GM18502 (cell line): ENCODE measurements around the gene CAMK2A.
A peak's percentile ranks its signal among the peaks of the same experiment; 100 is the strongest.

Source experiments
- ATAC-seq: cut with Tn5 transposase; IDR thresholded peaks from one replicate; pipeline ENCODE4 v1.9.1; 2021; ENCODE audit warnings: mild to moderate bottlenecking; ENCODE audit not compliant: unreplicated experiment, poor library complexity

Gene CAMK2A

DNA sequence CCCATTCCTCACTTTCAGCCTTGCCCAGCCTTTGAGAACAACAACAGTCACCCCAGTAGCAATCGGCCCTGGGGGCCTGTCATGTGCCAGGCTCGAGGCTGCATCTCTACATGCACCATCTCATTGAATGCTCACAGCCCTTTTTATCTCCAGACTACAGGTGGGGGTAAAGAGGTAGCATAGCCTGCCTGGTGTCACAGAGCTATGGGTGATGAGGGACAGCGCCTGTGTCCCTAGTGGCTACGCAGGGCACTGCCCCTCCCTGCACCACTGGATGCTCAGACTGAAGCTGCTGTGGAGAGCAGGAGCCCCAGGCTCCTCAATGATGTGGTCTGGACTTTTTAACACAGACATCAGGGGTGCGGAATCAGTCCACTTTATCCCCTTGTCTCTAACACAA lies 2.8 kb downstream of the CAMK2A start:
- ATAC-seq, result peak; percentile 44

DNA sequence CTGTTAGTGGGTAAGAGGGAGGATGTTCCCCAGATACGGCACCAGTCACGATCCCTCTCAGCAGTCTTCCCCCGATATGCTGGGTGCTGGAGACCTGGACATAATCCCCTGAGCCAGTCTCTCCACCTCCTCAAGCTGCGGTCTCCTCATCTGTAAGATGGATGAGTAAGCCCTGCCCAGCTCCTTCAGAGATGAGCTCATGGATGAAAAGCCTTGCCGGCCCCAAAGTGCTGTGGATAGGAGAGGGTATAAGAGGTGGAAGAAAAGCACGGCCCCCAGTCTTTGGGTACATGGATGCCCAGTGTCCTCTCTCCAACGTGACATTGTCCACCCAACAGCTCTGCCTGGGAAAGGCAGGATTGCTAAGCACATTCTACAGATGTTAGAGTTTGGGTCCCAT lies 4.5 kb downstream of the CAMK2A start:
- no peak for ATAC-seq

DNA sequence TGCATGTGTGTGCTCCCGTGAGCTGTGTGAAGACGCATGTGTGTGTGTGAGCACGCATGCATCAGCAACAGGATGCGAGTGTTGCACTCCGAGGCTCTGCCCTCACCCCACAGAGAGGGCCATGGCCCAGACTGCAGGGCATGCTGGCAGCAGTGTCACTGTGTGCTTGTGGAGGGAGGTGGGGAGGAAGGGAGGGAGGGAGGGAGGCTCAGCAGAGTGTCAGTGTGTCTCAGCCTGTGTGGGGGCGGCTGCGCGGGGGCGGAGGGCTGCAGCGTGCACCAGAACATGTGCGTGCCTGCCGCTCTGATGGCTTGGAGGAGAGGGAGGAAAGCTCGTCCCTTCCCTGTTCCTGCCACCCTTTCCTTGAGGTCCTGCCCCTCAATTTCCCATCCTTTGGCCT lies 5.3 kb downstream of the CAMK2A start:
- no peak for ATAC-seq

DNA sequence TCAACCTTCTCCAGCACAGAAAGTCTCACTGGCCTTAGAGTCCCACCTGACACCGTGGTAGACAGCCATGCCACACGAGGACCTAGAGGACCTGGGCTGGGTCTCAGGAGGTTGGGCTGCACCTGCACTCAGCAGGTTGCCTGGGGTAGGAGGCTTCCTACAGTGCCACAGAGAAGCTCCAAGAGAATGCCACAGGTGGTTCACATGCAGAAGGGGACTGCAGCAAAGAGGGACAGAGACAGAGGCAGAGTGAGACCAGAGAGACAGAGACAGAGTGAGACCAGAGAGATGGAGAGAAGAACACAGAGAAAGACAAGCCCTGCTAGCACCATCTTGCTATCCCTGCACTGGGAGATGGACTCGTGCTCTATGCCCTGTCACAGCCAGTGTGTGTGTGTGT lies 5.7 kb downstream of the CAMK2A start:
- no peak for ATAC-seq

DNA sequence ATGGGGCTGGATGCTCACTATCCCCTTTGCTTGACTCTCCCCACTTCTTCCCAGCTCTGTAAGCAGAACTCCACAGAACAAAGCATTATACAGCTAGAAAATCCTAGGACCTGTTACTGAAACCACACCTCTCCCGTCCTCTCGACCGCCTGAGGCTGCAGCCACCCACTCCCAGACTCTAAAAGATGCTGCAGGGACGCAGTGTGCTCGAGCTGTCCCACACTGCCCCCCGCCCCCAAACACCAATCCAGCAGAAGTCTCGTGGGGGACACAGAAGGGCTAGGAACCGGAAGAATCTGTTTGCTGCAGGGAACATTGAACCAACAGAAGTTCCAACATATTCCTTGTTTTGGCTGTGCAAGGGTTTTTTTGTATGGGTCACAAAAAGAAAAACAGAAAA lies 7.6 kb downstream of the CAMK2A start:
- ATAC-seq, result no peak

DNA sequence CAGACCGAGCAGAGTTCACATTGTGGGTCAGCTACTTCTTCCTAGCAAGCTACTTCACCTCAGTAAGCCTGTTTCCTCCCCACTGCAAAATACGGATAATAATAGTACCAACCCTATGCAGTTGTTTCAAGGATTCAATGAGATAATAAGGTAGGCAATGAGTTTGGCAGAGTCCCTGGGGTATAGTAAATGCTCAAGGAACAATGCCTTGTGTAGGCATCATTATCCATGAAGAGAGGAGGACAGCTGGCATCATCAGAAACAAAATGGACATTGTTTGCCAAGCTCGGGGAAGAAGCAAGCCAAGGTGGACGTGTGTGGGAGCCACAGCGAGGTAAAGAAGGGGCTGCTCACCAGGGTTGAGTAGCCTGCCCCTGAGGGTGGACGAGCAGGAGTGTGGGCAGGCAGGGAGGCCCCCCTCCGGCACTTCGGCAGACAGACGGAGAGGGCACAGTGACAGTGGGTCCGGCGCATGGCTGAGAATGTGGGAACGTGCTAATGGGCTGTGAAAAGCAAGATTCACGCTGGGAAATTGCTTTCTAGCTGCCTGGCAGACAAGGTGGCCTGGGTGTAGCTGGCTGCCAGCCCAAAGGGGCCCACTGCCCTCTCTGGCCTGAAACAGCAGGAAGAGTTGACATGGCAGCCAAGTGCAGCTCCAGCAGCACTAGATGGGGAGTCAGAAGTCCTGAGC lies 10.1 kb downstream of the CAMK2A start:
- ATAC-seq, result no peak

DNA sequence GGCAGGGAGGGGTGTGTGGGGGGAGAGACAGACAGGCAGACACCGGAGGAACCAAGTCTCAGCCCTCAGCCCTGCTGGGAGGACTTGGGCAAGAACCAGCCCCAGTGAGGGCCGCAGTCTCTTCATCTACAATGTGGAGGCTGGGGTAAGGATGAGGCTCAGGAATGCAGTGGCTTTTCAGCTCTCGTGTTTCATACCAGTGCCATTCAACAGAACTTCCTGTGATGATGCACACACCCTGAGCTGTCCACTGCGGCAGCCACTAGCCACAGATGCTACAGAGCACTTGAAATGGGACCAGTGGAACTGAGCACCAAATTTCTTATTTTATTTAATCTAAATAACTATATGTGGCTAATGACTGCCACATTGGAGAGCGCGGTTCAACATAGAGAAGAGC lies 10.7 kb downstream of the CAMK2A start:
- no peak for ATAC-seq

DNA sequence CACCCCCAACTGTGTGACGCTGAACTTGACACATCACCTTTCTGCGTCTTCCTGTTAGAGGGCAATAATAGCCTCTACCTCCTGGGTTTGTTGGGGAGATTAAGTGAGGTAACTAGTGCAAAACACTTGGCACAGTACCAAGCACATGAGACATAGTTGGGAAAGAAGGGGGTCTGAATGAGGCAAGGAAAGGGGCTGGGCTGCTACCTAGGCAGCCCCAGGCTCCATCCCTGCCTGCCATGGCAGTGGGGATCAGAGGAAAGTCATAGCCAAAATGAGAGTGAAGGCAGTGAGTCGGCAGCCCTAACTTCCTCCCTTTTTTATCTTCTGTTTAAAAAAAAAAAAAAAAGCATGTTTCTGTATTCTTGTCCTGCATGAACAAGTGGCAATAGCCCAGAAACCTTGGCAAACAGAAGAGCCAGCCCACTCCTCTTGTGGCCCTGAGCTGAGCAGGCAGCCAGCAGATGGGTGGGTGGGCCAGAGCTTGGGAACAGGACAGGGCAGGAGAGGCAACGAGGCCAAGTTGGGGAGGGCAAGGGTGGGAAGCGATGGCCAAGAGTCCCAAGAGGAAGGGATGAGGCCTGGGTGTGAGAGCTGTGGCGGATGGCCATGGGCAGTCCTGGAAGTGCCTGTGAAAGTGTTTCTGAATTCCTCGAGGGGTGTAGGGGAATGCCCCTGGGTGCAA lies 11.4 kb downstream of the CAMK2A start:
- no peak for ATAC-seq

DNA sequence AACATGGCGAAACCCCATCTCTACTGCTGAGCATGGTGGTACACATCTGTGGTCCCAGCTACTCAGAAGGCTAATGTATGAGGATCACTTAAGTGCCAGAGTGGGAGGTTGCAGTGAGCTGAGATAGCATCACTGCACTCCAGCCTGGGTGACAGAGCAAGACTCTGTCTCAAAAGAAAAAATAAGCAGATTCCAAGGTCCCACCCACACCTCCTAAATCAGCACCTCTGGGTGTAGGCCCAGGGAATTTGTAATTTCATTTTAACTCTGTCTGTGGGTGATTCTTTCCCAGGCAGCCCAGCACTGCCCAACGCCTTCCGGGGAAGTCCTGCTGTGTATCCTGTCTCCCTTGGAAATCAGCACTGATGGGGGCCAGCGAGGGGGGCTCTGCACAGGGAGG lies 12.5 kb downstream of the CAMK2A start:
- ATAC-seq, result no peak

DNA sequence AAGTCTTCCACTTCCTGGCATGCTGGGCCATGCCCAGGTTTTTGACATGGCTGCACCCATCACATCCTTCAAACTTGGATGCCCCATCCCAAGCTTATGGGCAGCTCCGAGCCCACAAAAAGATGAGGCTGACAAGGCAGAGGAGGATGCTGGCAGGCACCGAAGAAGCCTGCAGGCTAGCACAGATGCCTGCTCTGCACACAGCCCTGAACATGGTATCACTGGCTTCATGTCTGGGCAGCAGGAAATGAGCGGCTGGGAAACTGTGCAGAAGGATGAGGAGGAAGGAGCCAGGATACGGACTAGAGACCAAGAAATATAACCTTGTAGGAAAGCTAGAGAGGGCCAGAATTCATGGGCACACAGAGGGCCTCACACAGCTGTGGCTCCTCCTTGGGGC lies 14.8 kb downstream of the CAMK2A start:
- ATAC-seq, result no peak

DNA sequence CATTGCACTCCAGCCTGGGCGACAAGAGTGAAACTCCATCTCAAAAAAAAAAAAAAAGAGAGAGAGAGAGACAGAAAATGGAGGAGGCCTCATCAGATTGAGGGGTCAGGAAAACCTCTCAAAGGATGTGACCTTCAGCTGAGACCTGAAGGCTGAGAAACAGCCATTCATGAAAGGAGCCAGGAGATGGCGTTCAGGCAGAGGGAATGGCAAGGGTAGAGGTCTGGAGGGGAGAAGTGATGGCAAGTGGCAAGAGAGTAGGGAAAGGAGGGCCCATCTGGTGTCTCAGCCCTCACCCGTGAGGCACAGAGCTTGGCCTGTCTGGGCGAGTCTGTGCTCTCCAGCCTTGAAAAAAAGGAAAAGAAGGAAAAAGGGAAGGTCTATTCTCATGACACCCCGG lies 17.0 kb downstream of the CAMK2A start:
- no peak for ATAC-seq

DNA sequence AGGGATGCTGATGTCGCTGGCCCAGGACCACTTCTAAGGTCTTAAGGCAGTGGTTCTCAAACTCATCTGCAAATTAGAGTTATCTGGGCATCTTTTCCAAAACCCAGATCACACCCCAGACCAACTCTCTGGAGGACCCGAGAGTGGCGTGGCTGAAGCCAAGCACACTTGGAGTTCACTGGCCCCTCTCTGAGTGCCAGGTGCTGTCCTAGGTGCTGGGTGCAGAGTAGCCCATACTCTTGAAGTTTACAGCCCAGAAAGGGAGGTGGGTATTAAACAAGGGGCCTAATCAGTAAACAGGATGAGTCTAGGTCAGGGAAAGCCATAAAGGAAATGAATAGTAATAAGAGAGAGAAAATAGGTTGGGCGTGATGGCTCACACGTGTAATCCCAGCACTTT lies 17.6 kb downstream of the CAMK2A start:
- no peak for ATAC-seq

DNA sequence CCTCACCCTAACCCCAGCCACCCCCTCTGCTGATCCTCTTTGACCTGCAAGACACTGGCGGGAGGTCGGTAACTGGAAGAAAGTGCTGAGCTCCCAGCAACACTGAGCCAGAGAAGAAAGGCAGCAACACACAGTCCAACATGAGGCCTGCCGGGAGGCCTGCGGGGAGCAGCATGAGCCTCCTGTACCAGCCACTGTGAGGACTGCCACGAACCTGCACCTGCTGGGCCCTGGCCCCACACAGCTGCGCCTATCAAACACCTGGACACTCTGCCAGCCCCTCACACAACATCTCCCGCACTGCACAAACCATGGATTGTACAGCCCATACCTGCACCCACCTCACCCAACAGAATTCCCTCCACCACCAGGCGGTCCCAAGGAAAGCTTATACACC lies 18.3 kb downstream of the CAMK2A start:
- ATAC-seq, result no peak

DNA sequence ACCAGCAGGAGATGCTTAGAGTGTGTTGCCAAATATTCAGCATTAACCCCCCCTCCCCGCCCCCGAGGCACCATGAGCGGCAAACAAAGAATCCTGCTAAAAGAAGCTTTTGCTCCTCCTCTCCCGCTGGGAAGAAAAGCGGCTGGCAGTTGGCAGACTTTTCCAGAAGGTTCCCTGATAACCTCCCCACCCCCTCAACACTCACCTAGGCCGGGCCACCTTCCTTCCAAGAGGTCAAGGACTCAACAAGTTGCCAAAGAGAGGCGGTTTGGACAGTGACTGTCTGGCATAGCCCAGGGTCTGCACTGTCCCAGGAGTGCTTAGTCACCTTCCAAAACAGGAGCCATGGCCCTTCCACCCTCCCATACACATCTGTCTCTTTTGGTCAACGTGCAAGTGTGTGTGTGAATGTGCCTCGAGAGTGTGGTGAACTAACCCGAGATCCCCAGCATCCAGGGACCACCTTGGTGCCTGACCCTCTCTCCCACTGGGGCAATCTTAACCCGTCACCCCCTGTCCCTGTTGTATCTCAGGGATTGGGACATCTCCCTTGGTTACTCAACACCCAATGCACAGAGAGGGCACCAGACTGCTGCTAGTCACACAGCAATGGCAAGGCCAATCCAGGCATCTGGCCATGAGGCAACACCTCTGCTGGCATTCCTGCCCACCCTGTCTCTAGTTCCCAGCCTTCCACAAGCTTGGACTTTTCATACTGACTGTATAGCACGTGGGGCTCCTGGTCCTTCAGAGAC lies 18.9 kb downstream of the CAMK2A start:
- no peak for ATAC-seq

DNA sequence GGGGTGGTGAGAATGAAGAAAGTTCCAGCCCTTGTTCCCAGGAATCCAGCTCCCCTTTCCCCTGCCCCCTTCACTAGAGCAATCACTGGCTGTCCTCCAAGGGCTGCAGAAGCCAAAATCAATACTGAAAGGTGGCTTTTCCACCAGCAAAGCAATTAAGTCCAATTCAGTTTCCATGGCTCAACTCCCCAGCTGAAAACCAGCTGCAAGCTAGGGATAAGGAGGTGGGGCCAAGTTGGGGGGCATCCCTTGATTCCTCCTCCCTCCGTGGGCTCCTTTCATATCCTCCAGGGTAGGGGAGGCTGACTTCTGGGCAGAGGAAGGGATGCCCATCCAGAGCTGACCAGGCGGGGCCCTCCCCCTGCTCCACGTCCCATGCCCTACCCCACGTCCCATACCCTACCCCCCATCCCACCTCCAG lies 22.7 kb downstream of the CAMK2A start:
- ATAC-seq, result no peak

DNA sequence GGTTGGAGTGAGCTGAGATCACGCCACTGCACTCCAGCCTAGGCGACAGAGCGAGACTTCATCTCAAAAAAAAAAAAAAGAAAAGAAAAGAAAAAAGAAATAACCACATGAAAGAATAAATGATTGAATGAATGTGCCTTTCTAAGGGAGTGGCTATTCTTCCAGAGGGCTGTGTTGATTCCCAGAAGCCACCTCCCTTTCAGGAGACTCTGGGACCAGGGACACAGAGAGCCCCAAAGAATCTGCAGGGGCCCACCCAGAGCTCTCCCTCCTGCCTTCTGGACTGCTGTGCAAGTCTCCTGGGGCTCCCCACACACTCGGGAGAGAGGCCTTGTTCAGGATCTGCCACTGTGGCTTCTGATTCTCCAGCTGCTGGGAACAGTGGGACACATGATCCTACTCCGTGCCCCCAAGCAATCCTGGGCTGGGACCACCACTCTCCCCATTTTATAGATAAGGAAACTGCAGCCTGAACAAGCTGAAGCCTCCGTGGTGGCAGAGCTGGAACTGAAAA lies 23.6 kb downstream of the CAMK2A start:
- ATAC-seq, result no peak

DNA sequence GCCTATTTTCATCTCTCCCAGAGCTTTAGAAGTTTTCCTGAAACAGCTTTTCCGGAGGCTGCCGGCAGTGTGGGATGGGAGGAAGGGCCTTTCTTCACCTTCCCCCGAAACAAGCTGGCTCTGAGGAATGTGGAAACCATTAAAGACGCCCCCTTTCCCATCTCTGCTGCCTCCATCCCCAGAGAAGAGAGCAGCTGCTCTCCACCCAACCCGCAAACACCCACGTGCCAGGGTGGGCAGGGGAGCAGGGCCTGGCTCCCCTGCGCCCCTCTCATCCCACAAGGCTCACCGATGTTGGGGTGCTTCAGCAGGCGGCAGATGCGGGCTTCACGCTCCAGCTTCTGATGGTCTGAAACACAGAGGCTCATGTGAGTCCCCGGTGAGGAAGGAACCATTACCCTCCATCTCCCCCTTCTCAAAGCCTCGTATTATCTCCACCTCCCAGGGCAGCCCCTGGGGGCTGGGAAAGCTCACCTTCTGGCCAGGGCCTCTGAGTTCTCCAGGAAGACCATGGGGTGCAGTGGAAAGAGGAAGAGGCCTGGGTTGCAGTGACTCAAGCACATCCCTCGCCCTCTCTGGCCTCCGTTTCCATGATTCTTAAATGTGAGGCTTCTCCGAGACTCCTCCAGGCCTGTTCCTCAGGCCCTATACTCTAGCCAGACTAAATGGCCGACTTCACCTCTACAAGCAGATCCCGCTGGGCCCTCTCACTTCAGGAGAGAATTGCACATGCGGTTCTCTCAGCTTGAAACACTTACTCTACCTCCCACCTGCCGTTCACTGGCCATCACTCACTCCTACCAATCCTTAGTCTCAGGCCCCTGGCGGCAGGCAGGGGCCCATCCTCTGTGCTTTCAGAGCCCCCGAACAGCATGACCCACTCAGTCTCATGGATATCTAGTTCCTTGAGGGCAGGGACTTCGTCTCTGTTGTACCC lies 24.6 kb downstream of the CAMK2A start:
- ATAC-seq, result no peak

DNA sequence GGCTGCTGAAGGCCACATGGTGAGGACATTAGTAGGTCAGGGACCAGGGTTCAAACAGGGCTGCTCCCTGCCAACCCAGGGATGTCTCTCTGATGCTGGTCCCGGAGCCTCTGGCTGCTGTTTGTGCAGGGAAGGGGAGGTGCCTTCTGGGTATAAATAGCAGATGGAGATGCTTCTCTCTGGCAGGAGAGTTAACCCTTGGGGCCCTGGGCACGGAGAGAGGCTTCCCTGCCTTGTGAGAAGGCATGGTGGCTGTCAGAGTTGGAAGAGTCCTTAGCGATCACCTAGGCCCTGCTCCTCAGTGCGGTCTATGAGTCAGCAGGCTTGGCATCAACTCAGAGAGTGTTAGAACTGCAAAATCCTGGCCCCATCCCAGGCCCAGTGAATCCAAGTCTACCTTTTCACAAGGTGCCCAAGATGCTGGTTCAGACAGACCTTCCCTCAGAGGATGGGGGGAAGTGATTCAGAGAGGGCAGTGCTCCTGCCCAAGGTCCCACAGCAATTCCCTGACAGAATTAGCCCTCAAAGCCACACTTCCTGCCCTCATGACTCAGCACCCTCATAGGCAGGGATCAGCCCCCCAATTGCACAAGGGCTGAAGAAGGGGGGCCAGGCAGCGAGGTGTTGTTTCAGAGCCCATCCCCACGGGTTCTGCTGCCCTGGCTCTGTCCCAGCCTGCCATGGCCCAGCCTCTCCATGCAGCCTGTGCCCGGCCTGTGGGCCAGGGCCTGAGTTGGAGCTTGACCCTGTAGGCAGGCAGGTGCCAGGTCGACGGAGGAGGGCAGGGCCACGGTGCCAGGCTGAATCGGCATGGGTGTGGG lies 25.6 kb downstream of the CAMK2A start:
- ATAC-seq, result no peak

DNA sequence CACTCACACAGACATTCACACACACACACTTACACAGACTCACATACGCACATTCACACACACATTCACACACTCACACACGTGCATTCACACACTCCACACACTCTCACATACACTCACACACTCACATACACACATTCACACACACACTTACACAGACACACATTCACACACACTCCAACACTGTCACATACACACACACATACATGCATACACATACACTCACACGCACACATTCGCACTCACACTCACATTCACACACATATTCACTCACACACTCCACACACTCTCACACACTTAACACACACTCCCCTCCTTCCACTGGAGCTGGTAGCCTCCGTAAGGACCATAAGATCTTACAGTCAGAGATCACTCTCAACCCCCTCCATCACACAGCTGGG lies 26.2 kb downstream of the CAMK2A start:
- ATAC-seq, result no peak
